GM19099 (cell line): ENCODE results near the gene LMNA.

Experiments
- POLR2A ChIP-seq: IDR thresholded peaks from 3 replicates; pipeline ENCODE4 v1.6.1; 2011; ENCODE audit warnings: low read depth; ENCODE audit not compliant: insufficient read length; ENCODE audit errors: extremely low read depth

Gene LMNA

DNA sequence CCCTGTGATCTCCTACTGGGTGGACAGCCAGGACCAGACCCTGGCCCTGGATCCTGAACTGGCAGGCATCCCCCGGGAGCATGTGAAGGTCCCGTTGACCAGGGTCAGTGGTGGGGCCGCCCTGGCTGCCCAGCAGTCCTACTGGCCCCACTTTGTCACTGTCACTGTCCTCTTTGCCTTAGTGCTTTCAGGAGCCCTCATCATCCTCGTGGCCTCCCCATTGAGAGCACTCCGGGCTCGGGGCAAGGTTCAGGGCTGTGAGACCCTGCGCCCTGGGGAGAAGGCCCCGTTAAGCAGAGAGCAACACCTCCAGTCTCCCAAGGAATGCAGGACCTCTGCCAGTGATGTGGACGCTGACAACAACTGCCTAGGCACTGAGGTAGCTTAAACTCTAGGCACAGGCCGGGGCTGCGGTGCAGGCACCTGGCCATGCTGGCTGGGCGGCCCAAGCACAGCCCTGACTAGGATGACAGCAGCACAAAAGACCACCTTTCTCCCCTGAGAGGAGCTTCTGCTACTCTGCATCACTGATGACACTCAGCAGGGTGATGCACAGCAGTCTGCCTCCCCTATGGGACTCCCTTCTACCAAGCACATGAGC lies 62.2 kb downstream of the LMNA start:
- no peak for TF ChIP-seq POLR2A

DNA sequence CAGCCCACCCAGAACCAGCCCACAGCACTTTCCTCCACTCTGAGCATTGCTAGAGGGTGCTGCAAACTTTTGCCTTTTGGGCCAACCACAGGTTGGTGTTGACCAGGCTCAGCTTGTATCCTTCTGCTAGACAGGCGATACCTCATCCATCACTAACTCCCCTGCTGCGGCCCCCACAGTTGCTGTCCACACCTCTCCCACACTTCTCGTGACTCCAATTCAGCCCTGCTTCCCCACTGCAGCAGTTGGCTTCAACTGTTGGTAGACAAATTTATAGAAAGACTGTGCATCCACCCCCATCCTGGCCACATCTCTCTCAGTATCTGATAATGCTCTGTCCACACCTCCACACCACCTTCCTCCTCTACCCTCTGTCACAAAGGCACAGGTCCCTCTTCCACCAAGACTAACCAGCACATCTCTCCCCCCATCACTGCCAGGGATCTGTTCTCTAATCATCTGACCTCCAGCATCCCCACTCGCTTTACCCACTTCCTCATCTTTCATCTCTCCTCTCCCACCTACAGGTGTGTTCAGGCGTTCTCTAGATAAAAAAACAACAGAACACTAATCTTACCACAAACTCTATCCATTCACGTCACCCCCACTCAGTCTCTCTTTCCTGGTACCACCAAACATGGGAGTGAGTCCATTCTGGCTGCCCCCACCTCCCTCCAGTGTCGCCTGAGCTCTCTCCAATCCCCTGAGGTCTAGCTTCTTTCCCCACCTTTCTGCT lies 63.6 kb downstream of the LMNA start:
- TF ChIP-seq POLR2A, result no peak

DNA sequence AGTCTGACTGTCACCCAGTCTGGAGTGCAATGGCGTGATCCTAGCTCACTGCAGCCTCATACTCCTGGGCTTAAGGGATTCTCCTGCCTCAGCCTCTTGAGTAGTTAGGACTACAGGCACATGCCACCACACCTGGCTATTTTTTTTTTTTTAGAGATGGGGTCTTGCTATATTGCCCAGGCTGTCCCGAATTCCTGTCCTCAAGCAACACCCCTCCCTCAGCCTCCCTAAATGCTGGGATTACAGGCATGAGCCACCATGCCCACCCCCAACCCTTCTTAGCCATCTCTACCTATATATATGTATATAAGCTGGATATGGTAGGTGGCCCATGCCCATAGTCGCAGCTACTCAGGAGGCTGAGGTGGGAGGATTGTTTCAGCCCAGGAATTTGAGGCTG lies 66.0 kb downstream of the LMNA start:
- no peak for TF ChIP-seq POLR2A
